ENCODE results near the gene IQCF6.
"Not testable (repeated sequence)": the region's sequence is repeated elsewhere in the genome, so short reads cannot be mapped to it uniquely, and the experiment has no call there.

IQCF6 gene

GRCh38 chr3:51753763-51754750, 25.0 kb downstream of the IQCF6 start:
- not testable (repeated sequence) for DNase-seq

- no peak for DNase-seq
Measured at GRCh38 chr3:51751287-51751686, 27.8 kb downstream of the IQCF6 start.

GRCh38 chr3:51750878-51751277, 28.2 kb downstream of the IQCF6 start:
- no peak for DNase-seq

- DNase-seq: no peak
Measured at GRCh38 chr3:51748327-51748726, 30.7 kb downstream of the IQCF6 start.

GRCh38 chr3:51747840-51748239, 31.2 kb downstream of the IQCF6 start:
- no peak for DNase-seq

DNA sequence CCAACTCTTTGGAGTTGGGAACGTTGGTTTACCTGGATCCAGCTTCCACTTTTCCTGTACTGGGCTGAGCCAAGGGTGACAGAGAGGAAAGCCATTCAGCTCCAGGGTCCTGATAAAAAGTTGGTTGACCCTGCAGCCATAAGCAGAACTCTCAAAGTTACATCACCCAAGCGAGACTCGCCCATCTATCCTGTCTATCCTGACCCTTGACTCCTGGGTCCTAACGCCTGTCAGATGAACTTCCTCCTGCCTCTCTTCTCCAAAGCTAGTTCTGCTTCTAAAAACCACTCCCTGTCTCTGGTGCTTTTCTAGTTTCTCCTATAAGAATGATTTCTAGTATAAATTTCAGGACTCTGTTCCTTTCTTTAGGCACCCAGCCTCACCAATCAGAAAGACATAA, 36.1 kb downstream of the IQCF6 start:
- not testable (repeated sequence) for DNase-seq

DNA sequence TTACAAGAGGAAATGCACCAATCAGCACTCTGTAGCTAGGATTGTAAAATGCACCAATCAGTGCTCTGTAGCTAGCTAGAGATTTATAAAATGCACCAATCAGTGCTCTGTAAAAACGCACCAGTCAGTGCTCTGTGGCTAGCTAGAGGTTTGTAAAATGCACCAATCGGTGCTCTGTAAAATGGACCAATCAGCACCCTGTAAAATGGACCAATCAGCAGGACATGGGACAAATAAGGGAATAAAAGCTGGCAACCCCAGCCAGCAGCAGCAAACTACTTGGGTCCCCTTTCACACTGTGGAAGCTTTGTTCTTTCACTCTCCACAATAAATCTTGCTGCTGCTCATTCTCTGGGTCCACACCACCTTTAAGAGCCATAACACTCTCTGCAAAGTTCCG, 36.7 kb downstream of the IQCF6 start:
- DNase-seq: not testable (repeated sequence)

DNA sequence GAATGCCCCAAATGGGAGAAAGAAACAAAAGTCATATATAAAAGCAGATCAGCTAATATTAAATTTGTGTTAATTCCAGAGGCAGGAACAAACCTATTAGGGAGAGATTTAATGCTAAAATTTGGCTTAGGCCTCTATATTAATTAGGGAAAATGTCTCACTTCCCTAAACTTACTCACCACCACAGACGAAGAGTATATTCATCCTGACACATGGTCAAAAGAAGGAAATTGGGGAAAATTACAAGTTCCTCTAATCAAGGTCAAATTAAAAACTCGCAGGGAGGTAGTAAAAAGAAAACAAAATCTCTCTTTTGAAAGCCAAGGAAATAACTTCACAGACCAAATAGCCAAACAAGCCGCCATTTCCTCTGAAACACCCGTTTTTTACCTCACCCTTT, 39.9 kb downstream of the IQCF6 start:
- no peak for DNase-seq

GRCh38 chr3:51735950-51736349, 43.1 kb downstream of the IQCF6 start:
- DNase-seq: no peak

- DNase-seq: no peak
Measured at GRCh38 chr3:51735039-51735438, 44.0 kb downstream of the IQCF6 start.

- no peak for DNase-seq
Measured at GRCh38 chr3:51734572-51734907, 44.5 kb downstream of the IQCF6 start.

DNA sequence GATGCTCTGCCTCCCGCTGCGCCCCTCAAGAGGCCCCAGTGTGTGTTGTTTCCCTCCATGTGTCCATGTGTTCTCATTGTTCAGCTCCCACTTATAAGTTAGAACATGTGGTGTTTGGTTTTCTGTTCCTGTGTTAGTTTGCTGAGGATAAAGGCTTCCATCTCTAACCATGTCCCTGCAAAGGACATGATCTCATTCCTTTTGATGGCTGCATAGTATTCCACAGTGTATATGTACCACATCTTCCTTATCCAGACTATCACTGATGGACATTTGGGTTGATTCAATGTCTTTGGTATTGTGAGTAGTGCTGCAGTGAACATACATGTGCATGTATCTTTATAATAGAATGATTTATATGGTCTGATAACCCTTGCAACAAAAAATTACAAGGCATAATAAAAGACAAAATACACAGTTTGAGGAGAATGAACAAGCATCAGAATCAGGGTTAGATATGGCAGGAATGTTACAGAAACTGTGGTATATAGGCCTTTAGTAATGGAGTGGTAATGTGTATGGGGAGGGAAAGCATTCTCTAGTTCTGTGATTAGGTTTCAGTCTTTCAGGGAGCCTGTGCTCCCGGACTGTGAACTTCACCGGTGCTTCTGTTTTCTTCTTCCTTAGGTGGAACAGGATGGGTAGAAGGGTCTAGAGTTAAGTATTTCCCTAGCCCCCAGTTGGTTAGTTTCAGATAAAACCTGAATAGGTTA, 45.0 kb downstream of the IQCF6 start:
- no peak for DNase-seq

DNA sequence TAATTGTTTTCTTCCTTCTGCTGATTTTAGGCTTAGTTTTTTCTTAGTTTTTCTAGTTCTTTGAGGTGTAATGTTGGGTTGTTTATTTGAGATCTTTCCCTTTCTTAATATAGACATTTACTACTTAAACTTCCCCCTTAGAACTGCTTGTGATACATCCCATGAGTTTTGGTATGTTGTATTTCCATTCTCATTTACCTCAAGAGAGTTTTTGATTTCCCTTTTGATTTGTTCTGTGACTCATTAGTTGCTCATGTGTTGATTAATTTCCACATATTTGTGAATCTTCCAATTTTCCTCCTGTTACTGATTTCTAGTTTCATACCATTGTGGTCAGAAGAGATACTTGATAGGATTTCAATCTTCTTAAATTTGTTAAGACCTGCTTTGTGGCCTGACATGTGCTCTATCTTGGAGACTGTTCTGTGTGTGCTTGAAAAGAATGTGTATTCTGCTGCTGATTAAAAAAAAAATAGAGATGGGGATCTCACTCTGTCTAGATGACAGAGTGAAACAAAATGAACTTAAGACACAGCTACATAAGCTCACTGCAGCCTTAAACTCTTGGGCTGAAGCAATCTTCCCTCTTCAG, 49.9 kb downstream of the IQCF6 start:
- DNase-seq: no peak

Data from HCEC 1CT (cell line).